HUDEP-2 (cell line): ENCODE data around the gene P4HA3.

Source experiments
- DNase-seq, 76 experiments: peaks; one replicate each; lab custom pipeline; 2025; ENCODE audit not compliant: unreplicated experiment in 76 of 76; lab: John Stamatoyannopoulos, UW

Gene P4HA3

GRCh38 chr11:74318241-74318932 lies 6.9 kb upstream of the P4HA3 start:
- DNase-seq = no peak

DNA sequence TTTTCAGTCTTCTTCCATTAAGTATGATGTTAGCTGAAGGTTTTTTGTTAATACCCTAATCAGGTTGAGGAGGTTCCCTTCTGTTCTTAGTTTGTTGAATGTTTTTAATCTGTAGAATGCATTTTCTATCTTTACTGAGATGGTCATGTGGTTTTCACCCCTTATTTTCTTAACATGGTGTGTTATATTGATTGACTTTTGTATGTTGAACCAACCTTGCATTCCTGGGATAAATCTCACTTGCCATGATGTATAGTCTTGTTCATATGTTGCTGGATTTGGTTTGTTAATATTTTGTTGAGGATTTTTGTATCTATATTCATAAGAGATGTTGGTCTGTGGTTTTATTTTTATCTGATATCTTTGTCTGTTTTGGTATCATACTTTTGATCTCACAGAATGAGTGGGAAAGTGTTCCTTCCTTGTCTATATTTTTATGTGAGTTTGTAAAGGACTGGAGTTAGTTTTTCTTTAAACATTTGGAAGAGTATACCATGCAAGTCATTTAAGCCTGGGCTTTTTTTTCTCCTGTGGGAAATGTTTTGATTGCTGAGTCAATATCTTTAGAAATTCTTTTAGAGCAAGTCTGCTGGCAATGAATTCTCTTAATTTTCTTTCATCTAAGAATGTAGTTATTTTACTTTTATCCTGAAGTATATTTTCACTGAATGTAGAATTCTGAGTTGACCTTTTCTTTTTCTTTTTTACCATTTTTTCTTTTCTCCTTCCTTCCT lies 5.5 kb upstream of the P4HA3 start:
- no peak for DNase-seq

- no peak for DNase-seq
Measured at GRCh38 chr11:74312326-74312725, 886 bp upstream of the P4HA3 start.

DNA sequence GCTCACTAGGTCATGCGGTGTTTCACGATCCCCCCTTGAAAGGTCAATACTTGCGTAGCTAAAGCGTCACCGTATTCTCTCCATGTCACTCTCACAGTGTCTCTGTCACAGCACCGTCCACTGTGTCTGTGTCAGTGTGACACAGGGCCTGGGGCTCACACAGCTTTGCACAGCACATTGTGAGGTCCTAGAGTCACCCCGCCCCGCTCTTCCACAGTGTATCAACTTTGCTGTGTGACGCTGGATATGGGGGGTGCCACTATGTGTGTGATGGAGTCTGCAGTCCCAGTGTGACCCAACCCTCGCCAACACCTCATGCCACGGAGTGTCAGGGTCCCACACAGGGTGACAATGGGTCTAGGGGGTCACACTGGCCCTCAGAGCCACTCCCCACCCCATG lies 583 bp downstream of the P4HA3 start:
- no peak for DNase-seq

GRCh38 chr11:74307434-74307833 lies 4.0 kb downstream of the P4HA3 start:
- DNase-seq = peak in 7 of 76 experiments; percentile 0 to 20 (median 14)

GRCh38 chr11:74306435-74307175 lies 4.8 kb downstream of the P4HA3 start:
- no peak for DNase-seq

DNA sequence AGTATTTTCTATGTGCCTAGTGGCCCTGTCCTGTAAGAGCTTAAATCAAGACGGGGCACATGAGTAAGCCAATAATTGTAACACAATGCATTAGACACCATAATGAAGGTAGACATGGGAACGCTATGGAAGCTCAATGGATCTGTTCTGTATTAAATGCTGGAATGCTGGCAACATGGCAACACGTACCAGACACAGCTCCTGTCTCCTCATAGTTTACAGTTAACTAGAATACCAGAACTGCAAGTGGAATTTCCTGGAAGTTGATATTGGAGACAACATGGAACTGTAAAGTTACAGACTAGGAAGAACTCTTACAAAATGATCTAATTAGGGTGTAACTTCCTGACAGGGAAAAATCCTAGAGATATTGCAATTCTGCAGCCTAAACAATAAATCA lies 12.4 kb downstream of the P4HA3 start:
- no peak for DNase-seq

DNA sequence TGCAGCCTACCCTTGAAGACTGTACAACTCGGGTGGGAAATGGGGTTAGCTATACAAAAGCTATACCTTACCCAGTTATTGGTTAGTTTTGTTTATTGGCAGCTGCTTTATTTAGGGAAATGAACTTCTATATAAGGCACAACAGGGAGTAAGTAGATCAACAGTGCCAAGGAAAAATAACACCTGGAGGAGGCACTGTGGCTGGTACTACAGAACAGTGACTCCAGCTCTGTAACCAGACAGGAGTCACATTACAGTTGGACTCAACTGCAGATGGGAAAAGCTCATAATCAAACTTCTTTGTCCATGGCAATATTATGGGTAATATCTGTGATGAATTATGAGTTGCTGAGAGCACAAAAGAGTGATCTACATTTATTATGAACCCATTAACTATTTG lies 14.0 kb downstream of the P4HA3 start:
- no peak for DNase-seq

DNA sequence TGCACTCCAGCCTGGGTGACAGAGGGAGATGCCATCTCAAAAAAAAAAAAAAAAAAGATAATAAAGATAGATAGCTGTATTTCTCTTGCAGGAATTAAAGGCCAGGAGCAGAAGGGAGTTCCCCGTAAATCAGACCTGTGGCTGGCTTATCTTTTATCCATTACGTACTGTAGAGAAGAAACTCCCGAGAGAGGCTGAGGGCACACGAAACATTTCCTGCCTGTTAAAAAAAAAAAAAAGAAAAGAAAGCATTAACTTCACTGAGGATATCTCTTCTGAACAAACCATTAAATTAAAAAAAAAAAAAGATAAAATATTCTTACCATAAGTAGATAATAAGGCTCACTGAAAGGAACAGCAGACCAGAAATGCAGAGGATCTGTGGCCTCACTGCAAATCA lies 22.5 kb downstream of the P4HA3 start:
- no peak for DNase-seq

- DNase-seq = peak in 2 of 76 experiments; percentile 1 to 4
Measured at GRCh38 chr11:74288161-74288560, 23.3 kb downstream of the P4HA3 start.

DNA sequence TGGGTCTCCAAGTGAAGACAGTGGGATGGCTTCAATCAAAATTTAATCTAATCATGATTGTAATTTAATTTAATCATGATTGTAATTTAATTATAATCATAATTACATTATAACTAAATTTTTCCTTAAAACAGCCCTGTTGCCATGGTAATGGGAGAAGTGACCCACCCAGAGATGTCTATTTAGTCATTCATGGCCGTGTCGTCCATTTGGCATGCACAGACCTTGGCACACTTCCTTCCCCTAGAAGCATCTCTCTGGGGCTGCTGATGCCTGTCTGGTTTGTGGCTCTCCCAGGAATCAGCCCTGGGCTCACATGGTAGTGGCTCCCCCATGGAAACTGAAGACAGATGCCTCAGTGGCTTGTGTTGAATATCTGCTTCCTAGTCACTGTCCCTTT lies 27.0 kb downstream of the P4HA3 start:
- DNase-seq = no peak

DNA sequence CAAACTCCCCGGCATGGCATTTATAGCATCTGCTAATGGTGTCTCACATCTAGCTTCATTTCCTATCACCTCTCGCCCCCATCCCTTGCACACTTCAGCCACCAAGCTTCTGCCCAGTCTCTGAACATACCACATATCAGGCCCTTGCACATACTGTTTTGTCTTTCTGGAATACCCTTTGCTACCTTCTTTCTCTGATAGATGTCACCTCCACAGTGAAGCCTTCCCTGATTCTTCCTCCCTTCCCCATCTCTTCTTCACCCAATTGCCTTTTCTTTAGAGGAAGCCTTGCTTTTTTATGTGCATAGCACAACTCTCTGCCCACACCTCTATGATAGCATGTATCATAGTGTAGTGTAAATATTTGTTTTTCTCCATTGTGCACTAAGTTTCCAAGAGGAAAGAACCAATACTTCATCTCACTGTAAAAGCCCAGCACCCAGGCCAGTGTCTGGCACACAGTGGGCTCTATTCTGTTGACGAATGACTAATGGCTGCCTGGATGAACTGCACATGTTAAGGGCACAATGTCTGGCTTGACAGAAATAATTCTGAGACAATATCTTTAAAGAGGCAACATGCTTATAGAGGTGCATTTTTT lies 27.8 kb downstream of the P4HA3 start:
- no peak for DNase-seq

GRCh38 chr11:74282914-74283371 lies 28.5 kb downstream of the P4HA3 start:
- DNase-seq = no peak

DNA sequence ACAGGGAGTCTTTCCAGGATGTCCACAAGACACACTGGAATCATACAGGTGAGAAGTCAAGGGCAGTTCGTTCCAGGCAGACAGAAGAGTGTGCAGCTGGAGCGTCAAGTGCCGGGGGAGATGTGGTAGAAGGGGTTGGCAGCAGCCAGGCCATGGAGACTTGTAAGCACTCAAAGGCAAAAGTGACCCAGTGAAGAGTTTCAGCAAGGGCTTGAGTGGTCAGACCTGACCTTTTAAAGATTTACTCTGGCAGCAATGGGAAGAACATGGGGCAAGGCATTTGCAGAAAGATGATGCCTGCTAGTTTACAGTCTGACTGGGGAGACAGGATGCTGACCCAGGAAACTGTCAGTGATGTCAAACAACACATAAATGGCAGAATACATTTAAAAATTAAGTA lies 29.0 kb downstream of the P4HA3 start:
- no peak for DNase-seq

DNA sequence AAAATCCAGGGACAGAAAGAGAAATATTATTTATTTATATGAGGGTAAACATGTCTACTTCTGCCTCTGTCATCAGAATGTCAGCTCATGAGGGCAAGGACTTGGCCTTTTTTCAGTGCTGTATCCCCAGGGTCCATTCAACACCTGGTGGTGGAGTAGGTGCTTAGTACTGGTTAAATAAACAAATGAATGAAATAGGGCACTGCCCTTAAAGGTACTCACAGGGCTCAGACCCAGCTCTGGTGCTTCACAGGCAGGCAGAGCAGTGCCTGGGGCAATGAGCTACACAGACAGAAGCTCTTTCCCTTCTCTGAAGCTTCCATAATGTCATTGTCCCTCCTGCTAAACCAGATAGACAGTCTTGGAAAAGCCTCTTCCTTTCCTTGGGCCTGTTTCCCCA lies 30.9 kb downstream of the P4HA3 start:
- DNase-seq = no peak

DNA sequence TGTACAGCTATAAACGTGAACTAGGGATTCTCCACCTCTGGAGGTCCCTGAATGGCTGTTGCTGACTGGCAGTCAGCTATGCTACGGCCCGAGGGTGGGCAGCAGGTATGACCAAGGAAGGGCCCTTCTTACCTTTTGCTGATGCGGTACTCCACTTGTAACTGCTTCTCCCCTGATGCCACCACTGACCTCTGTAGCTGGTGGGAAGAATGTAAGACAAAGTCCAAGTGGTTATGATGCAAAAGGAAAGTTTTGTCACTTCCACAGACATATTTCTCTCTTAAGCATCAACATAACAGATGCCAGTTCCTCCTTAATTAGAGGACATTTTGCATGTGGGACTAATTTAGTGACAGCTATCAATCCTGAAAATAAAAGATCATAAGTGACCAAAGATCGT lies 32.2 kb downstream of the P4HA3 start:
- no peak for DNase-seq

GRCh38 chr11:74278721-74279161 lies 32.7 kb downstream of the P4HA3 start:
- no peak for DNase-seq

DNA sequence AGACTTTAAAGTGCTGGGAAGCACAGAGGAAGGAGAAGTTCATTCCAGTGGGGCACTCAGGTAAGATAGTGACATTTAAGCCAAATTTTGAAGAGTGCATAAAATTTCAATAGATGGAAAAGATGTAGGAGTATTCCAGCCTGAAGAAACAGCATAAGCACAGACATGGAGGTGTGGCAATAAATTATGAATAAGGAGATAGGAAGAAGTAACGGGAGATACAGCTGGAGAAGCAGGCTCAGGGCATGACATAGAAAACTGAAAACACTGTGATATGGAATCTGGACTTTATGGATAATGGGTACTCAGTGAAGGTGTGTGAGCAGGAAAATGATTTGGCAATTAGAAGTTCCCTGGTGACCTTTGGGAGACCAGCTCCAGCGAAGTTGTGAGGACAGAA lies 33.3 kb downstream of the P4HA3 start:
- DNase-seq = no peak

GRCh38 chr11:74276581-74276980 lies 34.9 kb downstream of the P4HA3 start:
- DNase-seq = no peak

DNA sequence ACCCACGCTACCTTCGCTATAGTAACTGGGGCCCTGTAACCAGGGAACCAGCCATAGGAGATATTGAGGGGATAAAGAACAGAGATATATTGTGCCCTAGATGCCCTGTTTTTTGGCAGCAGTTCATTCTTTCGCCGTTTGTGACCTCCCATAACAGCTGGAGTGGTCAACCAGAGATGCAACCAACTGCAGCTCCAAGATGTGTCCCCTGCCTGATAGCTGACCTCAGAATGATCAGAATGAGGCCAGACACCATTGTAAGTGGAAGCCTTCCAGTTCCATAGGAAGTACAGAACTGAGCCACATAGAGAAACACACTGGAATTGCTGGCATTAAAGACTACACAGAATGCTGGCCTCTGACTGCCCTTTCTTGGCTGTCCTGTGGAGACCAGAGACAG lies 39.2 kb downstream of the P4HA3 start:
- DNase-seq = no peak

GRCh38 chr11:74269161-74269811 lies 42.2 kb downstream of the P4HA3 start:
- no peak for DNase-seq
